Measurements from ENCODE around the gene STAT1.
"Not testable (repeated sequence)": the region's sequence is repeated elsewhere in the genome, so short reads cannot be mapped to it uniquely, and the experiment has no call there.

STAT1 gene

DNA sequence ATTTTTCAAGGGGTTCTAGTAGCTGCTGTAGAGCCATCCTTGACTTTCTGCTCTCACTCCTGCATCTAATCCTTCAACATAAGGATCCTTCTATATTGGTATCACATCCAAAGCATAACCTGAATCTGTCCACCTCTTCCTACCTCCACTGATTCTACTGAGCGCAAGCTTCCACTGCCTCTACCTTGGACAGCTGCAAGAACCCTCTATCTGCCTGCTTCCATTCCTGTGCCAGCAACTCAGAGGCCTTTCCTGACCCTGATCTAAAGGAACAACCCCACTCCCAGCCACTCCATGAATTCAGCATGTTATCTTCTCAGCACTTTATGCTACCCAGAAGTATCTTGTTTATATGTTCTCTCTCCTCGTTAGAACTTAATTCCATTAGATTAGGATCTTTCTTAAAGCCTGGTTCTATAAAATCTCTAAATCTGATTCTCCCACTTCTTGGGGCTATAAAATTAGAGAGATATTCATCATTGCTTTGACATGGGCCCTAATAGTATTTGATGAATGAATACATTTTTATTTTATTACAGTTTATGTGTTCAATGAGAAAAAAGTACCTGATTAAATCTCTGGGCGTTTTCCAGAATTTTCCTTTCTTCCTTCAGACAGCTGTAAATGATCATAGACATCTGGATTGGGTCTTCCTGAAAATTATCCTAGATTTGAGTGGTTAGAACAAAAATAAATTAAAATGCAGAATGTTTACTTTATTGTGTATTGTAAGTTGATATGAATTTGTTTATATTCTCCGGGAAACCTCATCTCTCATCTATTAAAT, 6.8 kb downstream of the STAT1 start:
- DNase-seq (ENCODE audit: low spot score), result no peak

DNA sequence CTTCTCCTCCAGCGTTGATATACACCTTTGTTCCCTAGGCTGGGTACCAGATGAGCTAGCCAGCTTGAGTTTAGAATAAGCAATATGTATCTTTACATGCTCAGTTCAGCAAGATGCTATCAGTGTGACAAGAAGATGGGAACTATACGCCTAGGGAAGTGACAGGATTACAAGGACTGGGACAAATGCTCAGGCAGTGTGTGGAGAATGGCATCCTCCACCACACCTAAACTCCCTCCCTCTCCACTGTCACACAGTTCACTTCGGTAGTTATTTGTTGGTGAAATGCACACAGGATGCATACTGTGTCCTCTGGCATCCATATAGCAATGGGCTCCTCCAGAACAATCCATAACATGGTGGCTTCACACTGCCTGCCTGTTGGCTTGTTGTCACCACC, 7.7 kb downstream of the STAT1 start:
- no peak for DNase-seq (ENCODE audit: low spot score)

DNA sequence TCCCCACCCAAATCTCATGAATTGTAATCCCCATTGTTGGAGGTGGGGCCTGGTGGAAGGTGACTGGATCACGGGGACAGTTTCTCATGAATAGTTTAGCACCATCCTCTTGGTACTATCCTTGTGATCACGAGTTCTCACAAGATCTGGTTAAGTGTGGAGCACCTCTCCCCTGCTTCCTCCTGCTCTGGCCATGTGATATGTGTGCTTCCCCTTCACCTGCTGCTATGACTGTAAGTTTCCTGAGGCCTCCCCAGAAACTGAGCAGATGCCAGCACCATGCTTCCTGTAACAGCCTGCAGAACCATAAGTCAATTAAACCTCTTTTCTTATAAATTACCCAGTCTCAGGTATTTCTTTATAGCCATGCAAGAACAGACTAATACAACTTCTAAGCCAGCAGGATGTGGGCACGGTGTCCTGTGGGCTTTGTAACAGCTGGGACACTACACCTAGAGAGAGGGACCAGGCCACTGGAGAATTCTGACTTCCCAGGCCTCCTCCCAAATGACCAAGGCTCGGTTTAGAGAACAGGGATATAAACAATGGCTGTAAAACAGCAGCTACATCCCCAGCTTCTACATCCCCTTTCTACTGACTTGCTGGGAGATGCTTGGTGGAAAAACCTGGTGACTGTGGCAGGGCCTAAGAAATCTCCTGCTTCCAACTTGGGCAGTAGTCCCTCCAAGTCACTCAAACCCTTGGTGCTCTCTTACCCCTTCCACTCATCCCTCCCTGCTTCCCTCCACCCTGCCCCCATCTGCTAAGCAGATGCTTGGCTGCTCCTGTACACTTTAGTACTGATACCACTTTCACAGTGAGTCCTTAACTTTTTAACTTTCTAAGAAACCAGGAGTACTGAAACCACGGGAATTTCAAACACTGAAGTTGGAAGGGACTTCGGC, 10.3 kb downstream of the STAT1 start:
- DNase-seq (ENCODE audit: low spot score), result no peak

DNA sequence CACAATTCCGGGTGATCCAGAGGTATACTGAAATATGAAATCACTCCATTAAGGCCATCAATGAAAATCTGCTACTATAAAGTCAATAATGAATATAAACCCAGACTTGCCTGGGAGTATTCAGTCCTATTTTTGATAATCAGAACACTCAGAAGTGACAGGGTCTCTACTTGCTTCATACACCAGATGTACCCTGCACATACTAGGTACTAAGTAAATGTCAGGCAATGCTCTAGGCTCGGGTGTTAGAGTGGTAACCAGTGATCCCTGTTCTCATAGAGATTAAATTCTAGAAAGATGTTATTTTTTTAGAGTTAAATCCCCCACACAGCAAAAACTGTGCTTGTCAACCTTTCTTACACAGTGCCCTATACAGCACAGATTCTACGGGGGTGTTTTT, 12.3 kb downstream of the STAT1 start:
- DNase-seq (ENCODE audit: low spot score), result no peak

DNA sequence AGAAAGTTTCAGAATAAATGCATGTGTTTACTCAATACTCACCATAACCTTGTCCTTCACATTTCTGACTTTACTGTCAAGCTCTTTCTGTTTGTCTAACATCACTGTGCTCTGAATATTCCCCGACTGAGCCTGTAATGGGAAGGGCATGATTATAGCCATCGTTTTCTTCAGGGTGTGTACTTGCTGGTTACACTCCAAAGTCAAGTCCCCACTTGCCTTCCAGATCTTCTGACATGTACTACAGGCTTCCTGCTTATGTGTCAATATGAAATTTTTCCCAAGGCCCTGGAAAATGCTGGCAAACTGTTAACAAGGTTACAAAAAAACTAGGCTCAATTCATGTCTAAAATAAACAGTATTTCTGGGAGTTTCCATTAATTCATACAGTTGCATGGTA, 12.9 kb downstream of the STAT1 start:
- no peak for DNase-seq (ENCODE audit: low spot score)

DNA sequence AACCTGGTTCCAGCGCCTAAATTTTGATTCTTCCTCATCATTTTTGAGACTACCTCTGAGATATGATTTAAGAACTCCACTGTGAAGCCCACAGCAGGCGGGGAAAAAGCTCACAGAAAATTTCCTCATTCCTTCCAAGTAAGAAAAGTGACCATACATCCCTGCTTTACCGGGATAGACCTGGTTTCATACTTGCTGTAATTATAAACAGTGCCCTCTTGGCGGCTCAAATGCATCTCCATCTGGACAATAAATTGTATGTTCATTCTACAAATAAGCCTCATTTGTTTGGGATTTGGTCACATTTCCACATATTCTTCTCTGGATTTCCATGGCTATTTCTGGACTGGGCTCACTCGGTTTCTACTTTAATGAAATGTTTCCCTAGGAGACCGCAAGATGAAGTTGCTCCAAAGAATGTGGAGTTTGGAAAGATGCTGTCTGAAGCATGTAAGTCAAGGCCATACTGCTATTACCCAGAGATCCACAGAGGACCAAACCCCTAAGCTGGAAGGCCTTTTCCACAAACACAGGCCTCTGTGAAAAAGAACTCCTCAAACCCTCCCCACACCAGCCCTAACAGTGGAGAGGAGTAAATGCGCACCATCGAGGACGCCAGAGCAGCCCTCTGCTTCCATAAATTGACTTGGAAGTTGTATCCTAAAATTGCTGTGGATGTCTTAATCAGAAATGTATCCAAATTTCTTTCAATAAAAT, 13.9 kb downstream of the STAT1 start:
- no peak for DNase-seq (ENCODE audit: low spot score)

DNA sequence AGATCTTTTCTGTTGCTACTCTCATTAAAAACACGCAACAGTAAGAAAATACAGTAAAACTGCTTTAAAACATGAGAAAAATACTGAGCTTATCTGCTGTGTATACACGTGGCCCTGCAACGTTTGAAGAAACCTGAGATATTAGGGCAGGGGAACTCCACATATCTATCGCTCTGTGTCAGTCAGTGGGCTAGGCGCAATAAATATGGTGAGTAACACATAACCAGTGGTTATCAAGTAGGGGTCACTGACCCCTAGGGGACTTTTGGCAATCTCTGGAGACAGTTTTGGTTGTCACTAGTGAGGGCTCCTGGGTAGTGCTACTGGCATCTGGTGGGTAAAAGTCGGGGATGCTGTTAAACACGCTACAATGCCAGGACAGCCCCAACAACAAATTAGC, 14.9 kb downstream of the STAT1 start:
- no peak for DNase-seq (ENCODE audit: low spot score)

DNA sequence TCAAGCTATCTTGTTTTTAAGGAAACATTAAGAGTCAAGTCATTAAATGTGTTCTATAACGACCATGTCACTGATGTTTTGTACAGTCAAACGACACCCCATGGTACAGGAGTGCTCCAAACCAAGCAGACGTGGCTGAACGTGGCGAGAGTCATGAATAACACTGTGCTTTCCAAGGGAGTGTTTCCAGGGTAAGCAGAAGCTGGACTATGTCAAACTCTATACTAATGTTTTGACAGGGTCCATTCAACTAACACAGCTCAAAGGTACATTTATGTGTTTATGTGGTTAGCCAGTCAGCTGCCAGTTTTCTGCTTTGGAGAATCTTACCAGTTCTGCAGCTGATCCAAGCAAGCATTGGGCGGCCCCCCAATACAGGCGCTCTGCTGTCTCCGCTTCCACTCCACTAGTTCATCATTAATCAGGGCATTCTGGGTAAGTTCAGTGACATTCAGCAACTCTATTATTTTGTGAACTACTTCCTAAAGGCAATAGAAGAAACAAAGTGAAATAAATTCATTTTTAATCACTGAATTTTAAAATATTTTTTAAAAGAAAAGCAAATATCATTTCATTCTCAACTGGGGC, 16.4 kb downstream of the STAT1 start:
- no peak for DNase-seq (ENCODE audit: low spot score)

DNA sequence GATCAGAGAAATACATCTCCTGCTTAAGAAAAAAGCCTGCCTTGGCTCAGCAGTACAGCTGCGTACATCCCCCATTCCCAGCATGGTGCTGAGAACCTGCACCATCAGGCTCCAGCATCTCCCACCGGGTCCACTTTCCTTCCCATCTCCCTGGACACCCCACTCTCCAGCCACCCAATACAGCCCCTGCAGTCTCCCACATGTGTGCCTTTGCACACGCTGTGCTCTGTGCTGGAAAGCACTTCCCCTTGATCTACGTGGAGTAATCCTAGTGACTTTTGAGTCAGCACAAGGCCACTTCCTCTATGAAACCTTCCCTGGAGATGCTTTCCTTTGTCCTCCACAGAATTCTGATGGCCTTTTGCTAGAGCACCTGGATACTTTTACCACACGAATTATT, 17.0 kb downstream of the STAT1 start:
- DNase-seq (ENCODE audit: low spot score), result no peak

DNA sequence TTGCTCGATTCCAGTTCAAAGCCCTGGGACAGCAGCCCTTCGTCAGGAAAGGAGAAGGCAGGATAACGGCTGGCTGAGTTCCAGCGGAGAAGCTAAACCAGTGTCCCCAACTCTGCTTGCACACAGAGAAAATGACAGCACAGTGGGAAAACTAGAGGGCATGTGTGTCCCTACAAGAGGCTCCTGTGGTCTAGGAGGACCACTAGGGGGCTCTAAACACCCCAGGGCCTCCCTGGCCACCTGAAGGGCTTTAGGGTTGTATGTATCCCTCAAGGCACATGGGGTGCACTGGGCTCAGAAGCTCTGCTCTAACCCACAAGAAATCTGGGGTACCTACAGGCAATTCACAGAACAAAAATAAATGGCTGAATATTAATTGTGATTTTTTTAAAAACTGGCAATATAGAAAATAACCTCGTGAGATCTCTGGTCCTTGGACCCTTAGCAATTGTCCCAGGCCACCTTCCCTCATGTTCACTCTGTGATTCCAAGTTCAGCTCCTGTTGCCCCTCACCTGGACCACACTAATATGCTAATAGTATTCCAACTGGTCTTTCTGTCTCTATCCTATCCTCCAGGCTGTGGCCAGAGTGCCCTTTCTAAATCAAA, 17.5 kb downstream of the STAT1 start:
- peak; percentile 56 for DNase-seq (ENCODE audit: low spot score)

DNA sequence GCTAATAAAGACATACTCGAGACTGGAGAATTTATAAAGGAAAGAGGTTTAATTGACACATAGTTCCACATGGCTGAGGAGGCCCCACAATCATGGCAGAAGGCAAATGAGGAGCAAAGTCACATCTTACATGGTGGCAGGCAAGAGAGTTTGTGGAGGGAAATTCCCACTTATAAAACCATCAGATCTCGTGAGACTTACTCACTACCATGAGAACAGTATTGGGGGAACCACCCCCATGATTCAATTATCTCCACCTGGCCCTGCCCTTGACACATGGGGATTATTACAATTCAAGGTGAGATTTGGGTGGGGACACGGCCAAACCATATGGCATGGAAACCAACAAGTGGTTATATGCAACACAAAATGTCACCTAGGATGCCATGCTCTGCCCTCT, 18.7 kb downstream of the STAT1 start:
- DNase-seq (ENCODE audit: low spot score), result not testable (repeated sequence)

DNA sequence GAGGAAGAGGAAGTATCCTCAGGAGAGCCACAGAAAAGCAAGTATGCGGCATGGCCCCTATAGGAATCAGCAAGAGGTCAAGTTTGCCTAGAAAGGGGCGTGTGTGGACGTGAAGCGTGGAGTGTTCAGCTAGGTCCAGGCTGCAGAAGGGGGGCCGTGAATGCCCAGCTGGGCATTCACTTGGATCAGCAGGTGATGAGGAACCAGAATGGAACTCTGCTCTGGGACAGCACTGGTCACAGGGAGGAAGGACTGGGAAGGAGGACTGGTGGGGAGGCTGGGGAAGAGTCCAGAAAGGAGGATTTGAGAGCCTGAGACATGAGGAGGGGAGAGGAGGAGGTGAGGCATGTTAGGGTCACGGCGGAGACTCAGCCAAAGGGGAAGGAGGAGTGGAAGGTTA, 19.8 kb downstream of the STAT1 start:
- no peak for DNase-seq (ENCODE audit: low spot score)

DNA sequence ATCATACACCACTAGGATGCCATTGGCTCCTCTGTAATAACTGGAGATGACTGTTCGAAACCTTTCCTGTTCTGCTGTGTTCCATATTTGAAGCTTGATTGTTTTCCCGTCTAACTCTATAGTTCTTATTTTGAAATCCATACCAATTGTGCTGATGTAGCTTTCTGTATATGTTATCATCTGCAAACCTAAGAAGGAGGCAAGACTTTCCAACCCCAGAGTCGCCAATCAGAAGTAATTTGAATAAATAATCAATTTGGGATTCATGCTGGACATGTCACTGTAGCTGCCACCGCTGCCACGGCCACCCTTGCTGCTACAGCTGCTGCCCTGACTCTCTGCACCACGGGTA, 20.7 kb downstream of the STAT1 start:
- DNase-seq (ENCODE audit: low spot score), result no peak

DNA sequence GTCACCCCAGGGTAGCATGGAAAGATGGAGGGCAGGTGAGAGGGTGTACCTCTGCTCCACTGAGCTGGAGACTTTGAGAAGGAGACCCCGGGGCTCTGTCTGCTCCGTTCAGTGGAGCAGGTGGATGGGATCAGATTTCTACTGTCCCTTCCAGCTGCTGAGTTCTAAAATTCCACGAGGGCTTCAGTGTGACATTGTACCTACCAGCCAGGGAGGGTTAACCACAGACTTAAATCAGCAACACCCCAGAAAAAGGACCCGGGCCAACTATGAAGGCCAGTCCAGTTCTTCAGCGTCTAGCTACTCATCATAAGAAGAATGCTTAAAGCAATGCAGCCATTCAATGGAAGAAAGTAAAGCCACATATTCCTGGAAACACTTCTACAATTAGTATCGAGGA, 23.8 kb downstream of the STAT1 start:
- DNase-seq (ENCODE audit: low spot score), result no peak

DNA sequence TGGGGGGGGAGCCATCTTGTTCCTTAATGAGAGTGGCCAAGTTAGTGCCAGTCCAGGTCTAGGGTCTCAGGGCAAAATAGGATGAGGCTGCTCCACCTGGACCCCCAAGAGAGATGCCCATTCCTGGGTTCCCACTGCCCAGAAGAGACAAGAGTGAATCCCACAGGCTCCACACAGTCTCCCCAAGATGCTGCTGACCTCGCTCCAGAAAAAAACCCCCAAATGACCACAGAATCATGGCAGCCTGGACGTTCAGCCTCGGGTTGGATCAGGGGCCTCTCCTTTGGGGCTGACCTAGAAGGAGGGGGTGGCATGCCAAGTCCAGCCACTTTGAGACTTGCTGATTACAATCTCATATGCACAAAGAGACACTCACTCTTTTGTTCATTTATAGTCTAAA, 25.1 kb downstream of the STAT1 start:
- no peak for DNase-seq (ENCODE audit: low spot score)

DNA sequence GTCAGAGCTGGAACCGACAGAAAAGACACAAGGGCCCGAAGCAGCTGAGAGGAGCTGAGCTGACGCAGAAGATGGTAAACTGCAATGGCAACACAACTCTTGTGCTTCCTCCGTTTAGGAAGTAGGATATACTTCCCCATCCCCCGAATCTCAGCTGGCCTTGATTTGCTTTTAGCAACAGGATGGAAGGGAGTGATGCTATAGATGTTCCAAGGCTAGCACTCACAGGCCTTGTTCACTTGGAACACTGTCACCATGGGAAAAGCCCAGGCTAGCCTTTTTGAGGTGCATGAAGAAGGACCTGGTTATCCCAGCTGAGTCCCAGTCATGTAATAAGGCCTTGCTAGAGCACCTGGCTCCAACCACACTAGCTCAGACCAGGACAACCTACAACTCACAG, 26.0 kb downstream of the STAT1 start:
- no peak for DNase-seq (ENCODE audit: low spot score)

DNA sequence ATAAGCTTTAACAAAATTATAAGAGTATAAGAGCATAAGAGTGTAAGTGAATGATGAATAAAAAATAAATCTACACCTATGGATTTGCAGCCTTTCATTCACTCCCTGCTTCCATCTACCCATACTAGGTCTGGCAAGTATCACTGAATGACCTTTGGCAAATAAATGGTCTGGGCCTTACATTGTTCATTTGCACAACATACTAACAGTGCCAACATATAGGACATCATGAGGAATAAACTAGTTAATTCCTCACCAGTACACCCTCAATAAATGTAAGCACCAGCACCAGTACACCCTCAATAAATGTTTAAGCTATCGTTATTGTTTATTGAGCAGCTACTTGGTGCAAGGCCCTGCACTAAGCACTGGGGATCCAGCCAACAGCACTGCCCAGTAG, 26.9 kb downstream of the STAT1 start:
- no peak for DNase-seq (ENCODE audit: low spot score)

DNA sequence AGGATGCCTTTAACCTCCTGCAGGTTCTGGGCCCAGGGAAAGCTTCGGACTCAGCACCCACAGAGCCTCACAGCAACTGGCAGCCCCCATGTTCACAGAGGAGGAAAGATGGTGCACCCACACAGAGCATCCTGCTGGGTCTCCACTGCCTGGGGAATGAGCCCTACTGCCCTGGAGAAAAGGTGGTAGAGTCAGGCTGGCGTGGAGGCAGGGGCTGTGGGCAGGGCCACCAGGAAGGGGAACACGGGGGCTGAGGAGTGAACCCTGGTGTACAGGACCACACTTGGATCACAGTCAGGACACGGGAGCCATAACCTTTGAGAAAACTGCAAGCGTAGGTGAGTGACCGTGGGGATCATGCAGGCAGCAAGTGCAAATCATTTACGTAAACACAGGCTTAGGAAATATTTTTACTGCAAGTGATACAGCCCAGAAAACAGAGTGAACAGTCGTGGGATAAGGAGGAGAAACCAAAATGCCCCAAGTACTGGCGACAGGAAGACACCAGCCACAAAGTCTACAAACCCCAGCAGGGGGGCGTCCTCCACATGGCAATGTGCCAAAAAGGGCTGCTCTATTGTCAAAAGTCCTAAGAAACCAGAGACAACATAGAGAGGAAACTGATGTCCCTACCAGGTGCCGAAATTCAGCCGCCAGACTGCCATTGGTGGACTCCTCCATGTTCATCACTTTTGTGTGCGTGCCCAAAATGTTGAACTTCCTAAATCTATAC, 27.6 kb downstream of the STAT1 start:
- DNase-seq (ENCODE audit: low spot score), result no peak

DNA sequence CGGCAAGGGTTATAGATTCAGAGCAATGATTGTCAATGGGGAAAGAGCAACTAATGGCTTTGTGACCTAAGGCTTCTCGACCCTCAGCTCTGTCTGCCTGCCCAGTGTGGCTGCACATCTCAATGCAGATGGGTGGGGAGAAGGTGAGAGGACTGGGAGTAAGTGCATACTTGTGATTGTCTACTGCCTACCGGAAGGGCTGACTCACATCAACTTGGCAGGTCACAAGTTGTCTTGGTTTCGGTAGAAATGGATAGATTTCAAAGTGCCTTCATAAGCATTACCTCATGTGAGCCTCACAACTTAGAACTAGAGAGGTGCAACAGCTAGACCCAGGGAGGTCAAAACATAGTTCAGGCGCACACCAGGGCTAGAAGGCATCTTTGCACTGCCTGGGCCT, 29.4 kb downstream of the STAT1 start:
- peak; percentile 38 for DNase-seq (ENCODE audit: low spot score)

DNA sequence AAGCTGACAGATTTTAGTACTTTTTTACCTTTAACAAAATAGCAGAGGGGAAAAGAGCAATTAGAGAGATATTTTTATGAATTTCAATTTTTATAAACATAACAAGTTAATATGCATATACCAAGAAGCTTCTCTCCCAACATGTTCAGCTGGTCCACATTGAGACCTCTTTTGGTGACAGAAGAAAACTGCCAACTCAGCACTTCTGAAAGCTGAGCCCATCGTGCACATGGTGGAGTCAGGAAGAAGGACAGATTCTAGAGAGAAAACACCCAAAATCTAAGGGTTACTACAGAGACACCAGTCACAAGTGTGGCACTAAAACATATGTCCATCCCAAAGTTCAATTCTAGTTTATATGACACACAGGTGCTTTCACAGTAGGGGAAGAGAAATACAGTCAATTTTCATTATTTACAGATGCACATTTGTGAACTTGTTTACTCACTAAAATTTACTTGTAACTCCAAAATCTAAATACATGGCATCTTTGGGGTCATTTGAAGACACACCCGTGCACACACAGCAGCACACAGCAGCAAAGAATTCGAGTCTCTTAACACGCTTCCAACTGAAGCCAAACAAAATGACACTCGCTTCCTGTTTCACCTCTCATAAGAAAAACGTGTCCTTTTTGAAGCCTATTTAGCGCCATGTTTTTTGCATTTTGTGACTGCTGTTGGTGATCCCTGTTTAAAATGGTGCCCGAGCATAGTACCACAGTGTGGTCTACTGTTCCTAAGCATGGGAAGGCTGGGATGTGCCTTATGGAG, 31.5 kb downstream of the STAT1 start:
- no peak for DNase-seq (ENCODE audit: low spot score)

DNA sequence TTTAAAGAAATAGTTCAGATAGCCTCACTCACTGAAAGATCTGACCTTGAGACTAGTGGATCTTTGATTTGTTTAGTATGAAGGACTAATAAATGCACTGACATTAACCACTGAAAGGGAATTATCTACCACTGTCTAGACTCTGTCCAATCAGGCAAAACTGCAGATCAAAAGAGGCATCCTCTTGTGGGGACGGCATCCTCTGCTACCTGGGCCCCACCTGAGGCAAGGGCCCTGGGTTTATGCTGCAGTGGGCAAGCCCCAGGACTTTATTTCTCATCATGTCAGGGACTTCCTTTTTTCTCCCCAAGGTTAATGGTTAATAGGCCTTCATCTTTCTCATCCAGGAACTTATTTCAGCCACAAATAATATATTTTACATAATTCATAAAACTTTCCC, 32.2 kb downstream of the STAT1 start:
- no peak for DNase-seq (ENCODE audit: low spot score)
